ENCODE measurements around the gene PREX1.

GRCh38 chr20:48721324-48722001, 106.3 kb downstream of the PREX1 start:
- TF ChIP-seq CTCF (conservative IDR thresholded peaks at IDR 0.05; ENCODE audit: low read length), result no peak
- TF ChIP-seq EZH2phosphoT487 (IDR thresholded peaks at IDR 0.05; ENCODE audit: borderline replicate concordance, low read depth, low read length), result no peak

Data from OCI-LY7 (cell line).